HG03060 (cell line): ENCODE measurements around the gene CETN1.

Experiments
- ATAC-seq: cut with Tn5 transposase; IDR thresholded peaks from one replicate; pipeline ENCODE4 v1.9.1; 2021; ENCODE audit warnings: low read depth, moderate number of reproducible peaks; ENCODE audit not compliant: unreplicated experiment

CETN1 gene

GRCh38 chr18:574865-575645, 5.1 kb upstream of the CETN1 start:
- ATAC-seq, result no peak

DNA sequence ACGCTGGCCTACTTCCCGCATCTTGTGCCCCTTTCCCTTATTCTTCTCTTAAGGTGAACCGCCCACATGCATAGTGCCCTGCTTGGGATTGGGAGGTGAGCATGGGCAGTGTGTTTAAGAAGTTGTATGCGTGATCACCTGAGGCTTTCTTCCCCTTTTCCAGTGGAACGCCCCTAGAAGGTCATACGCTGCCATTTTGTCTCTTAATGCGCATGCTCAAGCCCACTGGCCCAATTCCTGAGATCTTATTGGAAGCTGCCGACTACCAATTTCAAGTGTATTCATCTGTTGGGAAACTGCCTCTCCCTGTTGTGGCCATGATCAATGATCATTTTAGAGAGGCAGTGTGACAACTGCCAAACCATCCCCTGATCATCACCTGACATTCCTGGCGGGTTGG, 3.3 kb upstream of the CETN1 start:
- no peak for ATAC-seq

GRCh38 chr18:577643-578375, 2.4 kb upstream of the CETN1 start:
- no peak for ATAC-seq

- no peak for ATAC-seq
These were observed 942 bp upstream of the CETN1 start for GRCh38 chr18:579238-579637.

DNA sequence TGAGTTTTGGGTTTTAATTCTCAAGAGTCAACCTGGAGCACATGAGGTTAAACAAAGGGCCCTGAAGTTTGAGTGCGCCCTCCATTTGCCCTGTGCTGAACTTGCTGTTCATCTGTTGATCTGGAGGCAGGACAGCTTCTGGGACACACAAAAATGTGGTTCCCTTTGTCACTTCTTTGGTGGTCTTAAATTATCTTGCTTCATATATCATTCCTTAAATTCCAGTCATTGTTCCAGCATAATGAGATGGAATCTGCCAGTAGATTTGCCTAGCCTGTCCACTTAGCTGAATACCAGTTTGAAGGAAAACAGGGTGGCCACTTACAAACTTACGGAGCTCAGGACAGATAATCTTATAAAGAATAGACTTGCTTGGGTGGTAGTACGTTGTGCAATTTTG, 916 bp downstream of the CETN1 start:
- no peak for ATAC-seq

- ATAC-seq, result no peak
These were observed 2.3 kb downstream of the CETN1 start for GRCh38 chr18:582465-582864.

- ATAC-seq, result no peak
These were observed 14.9 kb downstream of the CETN1 start for GRCh38 chr18:595068-595467.

DNA sequence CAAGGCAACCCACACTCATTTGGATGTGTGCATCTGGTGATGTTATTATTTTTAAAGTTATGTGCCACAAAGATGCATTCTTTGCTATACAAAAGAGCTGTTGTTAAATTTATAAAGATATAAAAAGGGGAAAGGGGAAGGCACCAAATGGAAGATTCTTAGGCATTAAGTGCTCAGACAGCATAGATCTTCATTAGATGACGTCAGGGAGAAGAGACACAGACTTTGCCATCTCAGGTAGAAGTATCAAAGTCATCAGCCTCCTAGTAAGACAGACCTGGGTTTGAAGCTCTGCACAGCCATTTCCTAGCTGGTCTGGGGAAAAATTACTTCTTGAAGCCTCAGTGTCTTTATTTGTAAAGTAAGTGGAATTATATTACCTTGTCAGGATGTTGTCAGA, 15.4 kb downstream of the CETN1 start:
- ATAC-seq, result no peak

DNA sequence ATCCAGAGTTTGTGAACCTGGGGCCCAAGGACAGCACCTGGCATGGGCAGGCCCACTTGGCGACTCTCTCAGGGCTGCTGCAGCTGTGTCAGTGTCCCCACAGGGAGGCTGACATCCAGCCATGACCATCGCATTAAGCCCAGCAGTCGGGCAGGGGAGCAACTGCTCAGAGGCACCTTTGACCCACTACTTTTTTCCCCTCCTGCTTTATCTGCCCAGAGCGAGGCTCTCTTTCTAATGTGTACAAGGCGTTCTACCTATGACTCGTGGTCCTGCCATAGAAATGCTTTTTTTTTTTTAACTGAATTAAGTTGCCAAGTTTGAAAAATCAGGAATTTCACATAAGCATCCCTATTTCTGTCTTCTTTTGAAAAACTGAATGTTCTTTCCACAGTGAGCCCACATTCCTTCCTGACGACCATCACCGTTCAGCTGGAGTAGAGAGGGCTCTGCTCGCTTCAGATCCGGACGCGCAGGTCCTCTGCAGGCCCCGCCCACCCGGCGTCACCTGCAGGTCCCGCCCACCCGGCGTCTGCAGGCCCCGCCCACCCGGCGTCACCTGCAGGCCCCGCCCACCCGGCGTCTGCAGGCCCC, 16.2 kb downstream of the CETN1 start:
- ATAC-seq, result no peak

GRCh38 chr18:598124-598589, 18.0 kb downstream of the CETN1 start:
- no peak for ATAC-seq

DNA sequence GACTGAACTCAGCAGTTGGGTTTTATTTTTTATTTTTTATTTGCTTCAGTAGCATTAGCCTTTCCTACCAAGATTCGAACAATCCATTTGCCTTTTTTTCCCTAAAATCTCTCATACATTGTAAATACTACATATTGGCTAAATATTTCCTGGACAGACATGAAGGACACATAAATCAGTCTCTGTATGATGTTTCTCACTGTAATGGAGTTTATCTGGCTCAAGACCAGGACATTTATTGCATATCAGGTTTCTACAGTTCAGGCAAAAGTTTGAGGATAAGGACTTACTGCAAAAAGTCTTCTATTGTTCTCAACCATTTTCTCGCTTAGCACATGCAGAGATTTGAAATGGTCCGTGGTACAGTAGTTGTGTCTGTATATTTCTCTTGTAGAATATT, 19.9 kb downstream of the CETN1 start:
- ATAC-seq, result no peak

GRCh38 chr18:604771-605170, 24.6 kb downstream of the CETN1 start:
- no peak for ATAC-seq

- no peak for ATAC-seq
These were observed 27.8 kb downstream of the CETN1 start for GRCh38 chr18:607930-608329.

DNA sequence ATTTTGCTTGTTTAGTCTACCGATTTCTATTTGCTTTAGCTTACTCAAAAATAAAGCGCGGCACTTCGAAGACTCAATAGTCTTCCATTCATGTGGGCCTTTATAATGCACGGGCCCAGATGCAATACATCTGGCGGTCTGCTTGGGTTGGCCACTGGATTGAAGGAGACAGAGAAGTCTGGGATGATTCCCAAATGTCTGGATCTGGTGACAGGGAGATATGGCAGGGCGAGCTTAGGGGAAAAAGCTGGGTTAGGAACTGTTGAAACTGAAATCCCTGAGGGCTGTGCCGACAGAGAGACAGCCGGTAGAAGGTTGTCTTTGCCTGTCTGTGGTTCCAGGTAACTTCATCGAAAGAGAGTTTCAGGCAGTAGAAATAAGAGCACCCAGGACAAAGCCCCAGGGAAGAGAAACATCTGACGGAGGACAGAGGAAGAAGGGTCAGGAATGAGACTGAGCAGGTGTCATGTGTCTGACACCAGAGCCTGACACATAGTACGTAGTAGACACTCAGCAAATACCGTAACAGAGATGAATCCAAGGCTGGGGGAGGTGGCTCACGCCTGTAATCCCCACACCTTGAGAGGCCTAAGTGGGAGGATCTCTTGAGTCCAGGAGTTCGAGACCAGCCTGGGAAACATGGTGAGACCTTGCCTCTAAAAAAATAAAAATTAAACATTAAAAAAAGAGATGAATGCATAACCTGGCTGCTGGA, 30.2 kb downstream of the CETN1 start:
- ATAC-seq, result no peak

DNA sequence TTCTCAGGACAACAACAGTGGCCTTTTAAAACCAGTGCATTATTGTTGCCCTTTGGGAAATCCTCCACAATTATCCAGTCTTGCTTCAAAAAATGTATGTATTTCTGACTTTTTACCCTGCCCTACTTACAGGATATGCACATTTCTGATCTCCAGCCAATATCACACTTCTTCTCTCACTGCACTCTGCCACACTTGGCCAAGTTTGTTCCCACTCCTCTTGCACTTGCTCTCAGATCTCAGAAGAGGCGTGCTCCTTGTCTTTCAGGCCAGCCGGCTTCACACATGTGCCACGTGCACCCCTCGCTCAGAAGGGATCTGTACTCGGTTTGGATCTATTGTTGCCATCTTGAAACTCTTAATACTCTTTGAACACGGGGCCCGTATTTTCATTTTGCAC, 32.0 kb downstream of the CETN1 start:
- ATAC-seq, result no peak

DNA sequence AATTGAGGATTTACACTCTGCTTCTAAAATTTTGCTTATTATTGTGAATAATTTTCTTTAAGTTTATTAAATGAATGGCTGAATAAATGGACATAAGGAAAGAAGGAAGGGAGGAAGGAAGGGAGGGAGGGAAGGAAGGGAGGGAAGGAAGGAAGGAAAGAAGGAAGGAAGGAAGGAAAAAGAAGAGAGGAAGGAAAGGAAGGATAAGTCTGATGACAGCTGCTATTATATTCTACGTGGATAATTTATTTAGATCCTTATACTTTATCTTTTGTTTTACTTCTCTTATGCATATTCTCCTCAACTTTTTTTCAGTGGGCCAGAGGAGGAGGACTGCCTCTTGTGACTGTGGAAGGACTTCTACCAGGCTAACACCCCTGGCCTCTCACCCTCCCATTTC, 34.0 kb downstream of the CETN1 start:
- ATAC-seq, result no peak

DNA sequence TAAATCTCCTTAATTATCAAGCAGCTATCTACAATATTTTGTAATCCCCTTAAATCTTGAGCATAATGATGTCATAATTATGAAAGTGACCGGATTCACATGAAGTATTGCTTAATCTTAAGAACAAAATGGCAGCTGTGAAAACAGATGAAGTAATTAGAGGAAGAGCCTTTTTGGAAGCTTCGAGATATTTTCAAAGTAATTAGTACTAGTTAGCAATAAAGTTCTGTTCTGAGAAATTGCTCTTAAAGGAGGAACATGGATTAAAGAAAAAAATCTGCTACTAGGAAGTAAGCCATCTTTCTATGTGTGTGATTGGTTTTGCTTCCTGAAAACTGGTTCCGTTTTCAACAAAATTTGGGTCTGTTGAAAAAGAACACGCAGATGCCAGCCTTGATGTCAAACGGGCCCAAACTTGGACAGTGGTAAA, 34.9 kb downstream of the CETN1 start:
- no peak for ATAC-seq

GRCh38 chr18:615773-616172, 35.6 kb downstream of the CETN1 start:
- no peak for ATAC-seq

DNA sequence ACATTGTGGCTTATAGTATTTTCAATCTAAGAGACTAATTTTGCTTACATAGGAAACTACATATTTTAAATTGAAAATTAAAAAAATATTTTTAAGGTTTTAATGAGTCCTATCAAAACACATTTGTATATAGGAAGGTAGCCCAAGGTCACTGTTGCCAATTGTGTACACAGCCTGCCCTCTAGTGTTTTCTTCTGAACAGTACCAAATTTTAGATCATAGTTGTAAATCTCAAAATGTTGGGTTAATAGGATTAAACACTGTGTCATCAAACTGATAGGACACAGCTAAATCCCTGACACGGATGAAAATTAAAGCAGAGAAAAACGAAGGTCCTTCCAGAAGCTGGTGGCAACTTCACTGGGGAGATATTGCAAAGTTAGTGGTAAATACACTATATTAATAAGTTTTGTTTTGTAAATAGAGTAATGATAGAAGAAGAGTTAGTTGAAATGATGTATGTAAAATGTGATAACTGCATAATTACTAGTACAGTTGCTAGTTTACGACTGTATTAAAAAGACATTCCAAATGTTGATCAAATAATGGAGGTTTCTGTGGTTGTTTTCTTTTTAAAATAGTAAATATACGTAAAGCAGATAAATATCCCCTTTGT, 36.3 kb downstream of the CETN1 start:
- ATAC-seq, result no peak

DNA sequence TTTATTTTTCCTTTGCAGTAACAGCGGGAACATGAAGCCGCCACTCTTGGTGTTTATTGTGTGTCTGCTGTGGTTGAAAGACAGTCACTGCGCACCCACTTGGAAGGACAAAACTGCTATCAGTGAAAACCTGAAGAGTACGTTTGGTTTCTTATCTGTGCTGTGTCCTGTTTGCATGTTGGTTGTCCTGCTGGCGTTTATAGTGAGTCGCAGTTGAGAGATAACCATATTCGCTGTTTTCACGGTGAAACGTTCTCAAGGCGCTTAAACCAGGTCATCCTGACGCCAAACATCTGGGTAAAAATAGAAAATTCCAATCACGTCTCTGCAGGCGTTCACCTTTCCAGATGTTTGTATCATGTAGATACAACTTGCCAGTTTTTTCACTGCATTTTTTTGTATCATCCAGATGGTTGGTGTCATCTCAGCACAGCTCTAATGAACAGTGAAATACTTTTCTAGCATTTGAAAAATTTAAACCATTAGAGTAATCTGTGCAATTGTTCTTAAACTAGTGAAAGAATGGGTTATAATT, 37.9 kb downstream of the CETN1 start:
- no peak for ATAC-seq
